ENCODE data around the gene PIGR. TPM values are rescaled to one million over a fixed set of nuclear protein-coding genes. Genes with fewer than 3 reads are reported as not detected.

The PIGR gene
- total RNA-seq, 1 experiment from 2014 or later = not detected

GRCh38 chr1:206892351-206892984 lies 53.8 kb downstream of the PIGR start:
- intact Hi-C loops (cut with micrococcal nuclease; ENCODE audit: unreplicated experiment) = no loop called here
- Histone ChIP-seq H3K36me3 (ENCODE audit: insufficient read depth, low read length, poor library complexity, severe bottlenecking) (no peaks in the 10 kb centered on the region), H3K4me1 (ENCODE audit: insufficient read depth, low read length, poor library complexity, severe bottlenecking) (peaks cover 8% of the 10 kb centered on the region), H3K9me3 (ENCODE audit: low read depth, low read length, poor library complexity, severe bottlenecking) (no peaks in the 10 kb centered on the region), H3K27me3 (replicated peaks; ENCODE audit: insufficient read depth, low read depth, low read length, poor library complexity) (peaks cover 10% of the 10 kb centered on the region), H3K4me3 (ENCODE audit: low read depth, low read length, poor library complexity, severe bottlenecking) (no peak overlapping the region), H3K27ac (ENCODE audit: low read depth, low read length, poor library complexity, severe bottlenecking) (no peak overlapping the region)
- POLR2A ChIA-PET (ENCODE audit: low non-redundant PET) = no interaction called here
- no peak for TF ChIP-seq EZH2 (IDR thresholded peaks at IDR 0.05; ENCODE audit: borderline replicate concordance, low read depth, low read length, poor library complexity, severe bottlenecking)
- TF ChIP-seq CTCF (conservative IDR thresholded peaks at IDR 0.05; ENCODE audit: low read depth, low read length) = no peak
- CTCF ChIA-PET = no interaction called here
- DNase-seq (ENCODE audit: low spot score) = no peak
- no TSS peak for BruUV-seq (replicated peaks)

GRCh38 chr1:206891412-206891811 lies 54.9 kb downstream of the PIGR start:
- Histone ChIP-seq H3K27ac (ENCODE audit: low read depth, low read length, poor library complexity, severe bottlenecking) (no peak overlapping the region), H3K9me3 (ENCODE audit: low read depth, low read length, poor library complexity, severe bottlenecking) (no peaks in the 10 kb centered on the region), H3K27me3 (replicated peaks; ENCODE audit: insufficient read depth, low read depth, low read length, poor library complexity) (peaks cover 10% of the 10 kb centered on the region), H3K36me3 (ENCODE audit: insufficient read depth, low read length, poor library complexity, severe bottlenecking) (no peaks in the 10 kb centered on the region), H3K4me3 (ENCODE audit: low read depth, low read length, poor library complexity, severe bottlenecking) (no peak overlapping the region), H3K4me1 (ENCODE audit: insufficient read depth, low read length, poor library complexity, severe bottlenecking) (peaks cover 8% of the 10 kb centered on the region)
- no TSS peak for BruUV-seq (replicated peaks)
- CTCF ChIA-PET = no interaction called here
- TF ChIP-seq EZH2 (IDR thresholded peaks at IDR 0.05; ENCODE audit: borderline replicate concordance, low read depth, low read length, poor library complexity, severe bottlenecking) (no peak), CTCF (conservative IDR thresholded peaks at IDR 0.05; ENCODE audit: low read depth, low read length) (no peak)
- POLR2A ChIA-PET (ENCODE audit: low non-redundant PET) = no interaction called here
- intact Hi-C loops (cut with micrococcal nuclease; ENCODE audit: unreplicated experiment) = no loop called here
- no peak for DNase-seq (ENCODE audit: low spot score)

- peak; percentile 33 for DNase-seq (ENCODE audit: low spot score)
- no peaks in the 10 kb centered on the region for H3K9me3 ChIP-seq (ENCODE audit: low read depth, low read length, poor library complexity, severe bottlenecking)
- H3K27me3 ChIP-seq (replicated peaks; ENCODE audit: insufficient read depth, low read depth, low read length, poor library complexity) = peaks cover 10% of the 10 kb centered on the region
- no peak overlapping the region for H3K27ac ChIP-seq (ENCODE audit: low read depth, low read length, poor library complexity, severe bottlenecking)
- ChIA-PET CTCF (interaction anchor here (0.6 kb wide), 1 partner anchor 24 kb away, joined by 3 read pairs; no protein-coding TSS in a partner anchor), POLR2A (ENCODE audit: low non-redundant PET) (no interaction called here)
- no TSS peak for BruUV-seq (replicated peaks)
- no peak for TF ChIP-seq CTCF (conservative IDR thresholded peaks at IDR 0.05; ENCODE audit: low read depth, low read length)
- TF ChIP-seq EZH2 (IDR thresholded peaks at IDR 0.05; ENCODE audit: borderline replicate concordance, low read depth, low read length, poor library complexity, severe bottlenecking) = no peak
- no peaks in the 10 kb centered on the region for H3K36me3 ChIP-seq (ENCODE audit: insufficient read depth, low read length, poor library complexity, severe bottlenecking)
- intact Hi-C loops (cut with micrococcal nuclease; ENCODE audit: unreplicated experiment) = no loop called here
- peak overlapping the region; percentile 0 for H3K4me3 ChIP-seq (ENCODE audit: low read depth, low read length, poor library complexity, severe bottlenecking)
- peaks cover 8% of the 10 kb centered on the region for H3K4me1 ChIP-seq (ENCODE audit: insufficient read depth, low read length, poor library complexity, severe bottlenecking)
Measured at GRCh38 chr1:206890125-206891060, 55.9 kb downstream of the PIGR start.

Data from A673 (cell line).